GM19397 (cell line): ENCODE data around the gene FSTL5.

Experiments
- ATAC-seq: cut with Tn5 transposase; IDR thresholded peaks from one replicate; pipeline ENCODE4 v1.9.1; 2021; ENCODE audit warnings: mild to moderate bottlenecking, moderate library complexity; ENCODE audit not compliant: unreplicated experiment

Gene FSTL5

DNA sequence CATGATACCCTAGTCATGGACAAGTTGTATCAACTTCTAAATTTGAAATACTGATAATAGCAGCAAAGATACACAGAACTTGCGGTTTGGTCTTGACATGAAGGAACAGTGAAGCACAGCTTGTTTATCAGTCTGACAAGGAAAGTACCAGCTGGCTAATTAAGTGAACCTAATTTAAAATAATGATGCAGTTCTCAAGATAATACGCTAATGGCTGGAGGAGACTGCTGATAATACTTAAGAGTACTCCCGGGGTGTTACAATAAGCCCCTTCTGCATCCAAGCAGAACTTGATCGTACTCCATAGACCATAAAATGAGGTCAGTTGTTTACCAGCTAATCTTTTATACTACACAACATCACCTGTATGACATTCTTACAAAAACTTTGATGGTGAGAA lies 697.5 kb downstream of the FSTL5 start:
- no peak for ATAC-seq

DNA sequence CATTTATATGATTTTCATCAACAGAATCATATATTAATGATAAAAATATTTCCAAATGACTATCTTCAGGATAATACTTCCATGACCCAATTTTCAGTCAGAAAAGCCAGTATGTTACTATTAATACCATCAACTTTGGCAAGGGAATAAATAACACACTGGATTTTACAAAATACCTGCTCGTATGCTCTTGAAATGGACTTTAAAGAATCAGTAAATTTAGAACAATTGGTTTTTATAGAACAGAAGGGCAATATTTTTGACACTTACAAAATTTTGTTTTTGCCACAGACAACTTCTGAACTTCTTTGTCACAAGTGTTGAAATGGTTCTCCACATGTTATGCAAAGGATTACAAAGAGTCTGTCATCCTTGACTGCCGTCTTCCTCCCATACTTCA lies 700.4 kb downstream of the FSTL5 start:
- no peak for ATAC-seq

GRCh38 chr4:161457906-161458305 lies 705.9 kb downstream of the FSTL5 start:
- no peak for ATAC-seq

- no peak for ATAC-seq
These were observed 706.5 kb downstream of the FSTL5 start for GRCh38 chr4:161457311-161457710.

DNA sequence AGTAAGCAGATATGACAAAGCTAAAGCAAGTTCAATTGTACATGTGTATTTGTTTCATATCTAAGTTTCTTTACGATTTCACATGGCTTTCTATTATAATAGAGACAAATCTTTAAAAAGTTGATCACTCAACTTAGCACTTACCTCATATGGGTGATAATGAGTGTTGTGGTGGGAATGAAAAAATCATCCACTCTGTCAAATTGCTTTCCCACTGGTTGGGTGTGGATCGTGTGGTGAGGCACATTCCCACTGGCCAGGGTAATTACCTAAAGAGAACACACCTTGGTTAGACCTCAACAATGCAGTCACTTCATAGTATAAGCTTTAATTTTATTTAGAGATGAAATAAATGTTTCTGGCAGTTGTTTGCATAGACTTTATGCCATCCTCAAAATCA lies 708.9 kb downstream of the FSTL5 start:
- no peak for ATAC-seq

- no peak for ATAC-seq
These were observed 715.1 kb downstream of the FSTL5 start for GRCh38 chr4:161448550-161449180.

DNA sequence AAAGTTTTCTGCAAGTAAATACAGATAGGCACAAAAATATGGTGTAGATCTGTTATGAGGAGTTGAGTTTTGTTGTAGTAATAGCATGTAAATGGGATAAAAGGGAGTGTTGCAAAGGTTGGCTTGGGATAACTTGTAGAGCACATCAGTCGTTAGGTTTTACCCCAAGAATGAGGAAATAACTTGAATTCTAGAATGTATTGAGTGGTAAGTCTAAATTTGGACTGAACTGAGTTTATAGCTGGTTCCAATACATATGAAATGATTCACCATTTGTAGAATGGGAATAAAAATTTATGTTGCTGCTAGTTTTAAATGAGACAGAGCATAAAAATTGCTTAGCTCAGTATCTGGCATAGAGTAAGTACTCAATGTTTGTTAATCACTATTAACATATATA lies 719.2 kb downstream of the FSTL5 start:
- ATAC-seq, result no peak

DNA sequence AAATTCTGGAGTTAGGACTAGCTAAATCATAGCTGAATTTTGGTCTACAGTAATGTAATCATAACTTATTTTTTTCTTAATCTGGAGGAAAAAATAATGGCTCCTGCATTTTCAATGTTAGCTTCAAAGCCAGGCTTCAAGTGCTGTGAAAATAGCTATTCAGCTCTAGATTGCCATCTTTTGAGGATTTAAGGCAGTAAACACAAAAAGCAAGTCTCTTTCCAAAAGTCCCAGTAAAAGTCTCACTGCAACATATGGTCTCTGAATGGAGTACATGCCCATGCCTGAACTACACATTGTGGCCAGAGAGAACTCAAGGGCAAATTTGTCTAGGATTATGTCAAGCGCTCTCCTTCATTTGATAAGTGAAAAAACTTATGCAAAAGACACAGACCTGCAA lies 720.9 kb downstream of the FSTL5 start:
- ATAC-seq, result no peak

DNA sequence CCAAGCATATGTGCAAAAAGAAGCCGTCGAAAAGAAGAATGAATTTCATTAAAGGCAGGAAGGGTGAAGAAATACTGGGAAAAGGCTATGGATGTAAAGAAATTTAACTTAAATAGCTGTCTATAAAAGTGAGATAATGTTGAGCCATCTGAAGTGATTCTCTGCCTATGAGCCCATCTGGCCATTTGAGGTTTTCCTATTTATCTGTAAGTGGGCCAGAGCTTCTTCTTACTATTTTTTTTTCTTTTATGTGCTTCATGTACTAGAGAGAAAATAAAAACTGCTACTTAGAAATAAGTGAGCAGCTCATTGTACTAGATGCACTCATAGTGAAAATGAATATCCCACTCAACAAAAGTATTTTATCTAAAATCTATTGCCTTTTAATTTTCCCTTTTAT lies 725.7 kb downstream of the FSTL5 start:
- no peak for ATAC-seq

- ATAC-seq, result no peak
These were observed 735.4 kb downstream of the FSTL5 start for GRCh38 chr4:161428180-161428965.

DNA sequence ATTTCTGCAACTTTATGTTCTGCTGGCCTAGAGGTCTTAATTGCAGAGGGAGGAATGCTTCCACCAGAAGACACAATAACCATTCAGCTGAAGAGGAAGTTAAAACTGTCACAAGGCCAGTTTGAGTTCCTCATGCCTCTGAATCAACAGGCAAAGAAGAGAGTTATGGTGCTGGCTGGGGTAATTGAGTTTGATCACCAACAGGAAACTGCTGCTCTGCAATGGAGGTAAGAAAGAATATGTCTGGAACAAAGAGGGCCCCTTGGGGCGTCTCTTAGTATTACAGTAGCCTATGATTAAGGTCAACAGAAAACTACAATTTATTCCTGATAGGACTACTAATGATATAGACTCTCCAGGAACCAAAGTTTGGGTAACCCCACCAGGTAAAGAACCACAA lies 744.0 kb downstream of the FSTL5 start:
- ATAC-seq, result no peak

DNA sequence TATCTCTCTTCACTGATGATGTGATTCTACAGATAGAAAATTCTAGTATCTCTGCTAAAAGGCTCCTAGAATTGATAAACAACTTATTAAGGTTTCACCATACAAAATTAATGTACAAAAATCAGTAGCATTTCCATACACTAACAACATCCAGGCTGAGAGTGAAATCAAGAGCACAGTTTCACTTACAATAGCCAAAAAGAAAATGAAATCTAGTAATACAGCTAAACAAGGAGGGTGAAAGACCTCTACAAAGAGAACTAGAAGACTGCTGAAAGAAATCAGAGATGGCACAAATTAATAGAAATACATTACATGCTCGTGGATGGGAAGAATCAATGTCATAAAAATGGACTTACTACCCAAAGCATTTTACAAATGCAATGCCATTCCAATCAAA lies 751.9 kb downstream of the FSTL5 start:
- ATAC-seq, result no peak

DNA sequence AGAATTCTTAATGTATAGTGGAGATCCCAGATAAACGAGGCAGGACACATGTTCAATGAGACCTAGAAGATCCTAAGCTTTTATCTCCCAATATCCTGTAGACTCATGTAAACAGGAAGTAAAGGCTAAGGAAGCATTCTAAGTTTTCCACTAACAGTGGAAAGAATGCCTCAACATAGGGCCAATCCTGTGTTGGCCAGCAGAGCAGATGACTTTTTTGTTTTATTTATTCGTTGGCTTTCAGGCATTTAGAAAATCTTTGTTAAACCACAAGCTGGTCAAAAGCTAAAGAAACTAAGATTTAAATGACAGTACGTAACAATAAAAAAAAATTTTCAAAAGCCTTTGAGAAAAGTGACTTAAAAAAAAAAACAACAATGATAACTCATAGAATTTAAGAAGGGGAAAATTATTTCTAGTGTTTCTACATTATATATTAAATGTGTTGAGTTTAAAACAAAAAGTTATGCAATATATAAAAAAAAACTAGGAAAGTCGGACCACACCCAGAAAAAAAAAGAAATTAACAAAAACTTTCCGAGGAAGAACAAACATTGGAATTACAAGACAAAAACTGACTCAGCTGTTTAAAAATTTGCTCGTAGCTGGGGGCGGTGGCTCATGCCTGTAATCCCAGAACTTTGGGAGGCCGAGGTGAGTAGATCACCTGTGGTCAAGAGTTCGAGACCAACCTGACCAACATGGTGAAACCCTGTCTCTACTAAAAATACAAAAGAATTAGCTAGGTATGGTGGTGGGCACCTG lies 759.3 kb downstream of the FSTL5 start:
- ATAC-seq, result no peak

GRCh38 chr4:161403781-161404180 lies 760.0 kb downstream of the FSTL5 start:
- no peak for ATAC-seq

- ATAC-seq, result no peak
These were observed 770.2 kb downstream of the FSTL5 start for GRCh38 chr4:161393602-161394001.

DNA sequence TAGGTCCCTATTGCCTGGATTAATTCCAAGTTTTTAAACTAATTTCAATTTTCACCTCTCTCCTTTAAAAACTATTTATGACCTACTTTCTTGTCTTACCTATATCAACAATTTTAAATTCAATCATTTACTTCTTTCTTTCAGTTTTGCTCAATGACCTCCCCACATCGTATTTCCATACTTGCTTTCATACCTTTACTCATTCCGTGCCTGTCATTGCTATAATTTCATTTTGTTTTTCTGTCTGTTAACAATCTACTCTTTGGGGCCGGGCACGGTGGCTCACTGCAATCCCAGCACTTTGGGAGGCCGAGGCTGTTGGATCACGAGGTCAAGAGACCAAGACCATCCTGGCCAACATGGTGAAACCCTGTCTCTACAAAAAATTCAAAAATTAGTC lies 781.1 kb downstream of the FSTL5 start:
- no peak for ATAC-seq

GRCh38 chr4:161376275-161376674 lies 787.5 kb downstream of the FSTL5 start:
- no peak for ATAC-seq

DNA sequence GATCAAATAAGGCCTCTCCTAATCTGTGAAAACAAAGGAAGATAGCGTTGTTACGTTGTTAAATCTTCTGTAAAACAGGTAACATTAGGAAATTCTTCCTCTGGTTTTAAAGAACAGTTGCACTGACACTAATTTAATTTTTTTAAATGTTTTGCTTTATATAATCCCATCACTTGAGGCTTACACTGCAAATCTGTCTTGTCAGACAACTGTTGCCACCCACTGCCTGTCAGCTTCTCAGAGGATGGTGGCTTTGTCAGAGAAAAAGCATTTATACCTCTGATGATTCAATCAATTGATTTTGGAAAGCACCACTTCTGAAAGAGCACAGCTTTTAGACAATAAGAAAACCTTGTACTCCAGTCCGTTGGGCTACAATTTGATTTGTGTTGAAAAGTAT lies 799.1 kb downstream of the FSTL5 start:
- no peak for ATAC-seq

DNA sequence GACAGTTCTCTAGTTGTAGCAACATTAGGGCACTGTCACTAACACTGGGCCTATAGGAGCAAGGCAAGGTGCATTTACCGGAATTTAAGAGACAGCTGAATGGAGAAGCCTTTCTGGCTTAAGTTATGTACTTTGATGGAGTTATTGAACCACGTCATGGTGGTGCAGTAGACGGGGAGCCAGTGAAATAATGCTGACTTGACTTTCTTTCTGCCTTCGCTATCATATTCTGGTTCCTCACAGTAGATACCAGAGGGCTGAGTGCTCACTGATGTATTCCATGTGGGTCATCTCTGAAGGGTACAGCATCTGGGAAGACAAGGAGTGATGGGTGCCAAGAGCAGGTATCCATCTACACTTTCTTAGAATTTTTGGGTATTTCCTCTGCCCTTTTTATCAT lies 802.8 kb downstream of the FSTL5 start:
- no peak for ATAC-seq

GRCh38 chr4:161359491-161359890 lies 804.3 kb downstream of the FSTL5 start:
- ATAC-seq, result no peak

- no peak for ATAC-seq
These were observed 807.4 kb downstream of the FSTL5 start for GRCh38 chr4:161356351-161356750.

DNA sequence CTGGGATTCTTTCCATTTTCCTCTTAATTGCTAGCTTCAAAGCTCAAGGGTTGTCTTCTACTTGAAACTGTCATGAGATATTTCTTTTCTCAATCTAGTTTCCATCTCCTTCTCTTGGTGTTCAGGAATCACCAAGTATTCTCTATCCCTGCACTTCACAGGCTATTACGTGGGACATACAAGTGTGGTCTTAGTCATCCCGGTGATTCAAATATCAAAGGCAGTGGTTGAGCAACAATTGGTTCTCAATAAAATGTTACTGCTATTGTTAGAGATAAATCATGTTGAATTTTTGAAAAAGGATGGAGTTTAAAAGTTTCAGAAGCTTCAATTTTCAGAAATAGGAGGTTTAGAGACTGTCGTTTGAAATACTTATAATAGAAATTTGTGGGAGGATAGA lies 812.9 kb downstream of the FSTL5 start:
- ATAC-seq, result no peak
